GM12878 (cell line): ENCODE measurements around the gene ABCA3. TPM values are rescaled to one million over a fixed set of nuclear protein-coding genes. Genes with fewer than 3 reads are reported as not detected.

Source experiments
- CUX1 ChIP-seq: IDR thresholded peaks from 2 replicates; pipeline ENCODE4 v1.6.1; 2012; ENCODE audit warnings: improper control_type of control experiment, low read depth, low read length; ENCODE audit not compliant: insufficient replicate concordance
- E4F1 ChIP-seq: fragments of 450-650 bp; IDR thresholded peaks from 2 replicates; pipeline ENCODE4 v1.6.1; 2018; ENCODE audit warnings: borderline replicate concordance, mild to moderate bottlenecking; ENCODE audit not compliant: partially characterized antibody
- ELK1 ChIP-seq: IDR thresholded peaks from 2 replicates; pipeline ENCODE4 v1.6.1; 2012; ENCODE audit warnings: low read depth, low read length, improper control_type of control experiment
- FOS ChIP-seq: IDR thresholded peaks from 3 replicates; pipeline ENCODE4 v1.6.1; 2011; ENCODE audit warnings: borderline replicate concordance; ENCODE audit not compliant: insufficient read length; ENCODE audit errors: extremely low read depth
- LARP7 ChIP-seq: fragments of 450-650 bp; IDR thresholded peaks from 2 replicates; pipeline ENCODE4 v1.6.1; 2017; ENCODE audit warnings: mild to moderate bottlenecking
- NFYA ChIP-seq: IDR thresholded peaks from 2 replicates; pipeline ENCODE4 v1.6.1; 2011; ENCODE audit warnings: low read depth, mild to moderate bottlenecking, low read length, improper control_type of control experiment, borderline replicate concordance
- PRDM15 ChIP-seq: fragments of 450-650 bp; formaldehyde crosslinking; IDR thresholded peaks from 2 replicates; pipeline ENCODE4 v1.4.0; 2020; ENCODE audit warnings: mild to moderate bottlenecking, moderate library complexity
- ZBED1 ChIP-seq: IDR thresholded peaks from 2 replicates; pipeline ENCODE4 v1.6.1; 2016; ENCODE audit warnings: borderline replicate concordance
- ZBTB40 ChIP-seq: fragments of 450-650 bp; IDR thresholded peaks from 2 replicates; pipeline ENCODE4 v1.6.1; 2016; ENCODE audit warnings: mild to moderate bottlenecking, moderate library complexity, borderline replicate concordance
- polyA plus RNA-seq, 11 experiments: library from polyadenylated mRNA; depleted of rRNA in 4 of 11; unstranded in 6 of 11; stranded (reverse) in 5 of 11; fragments of >200 nt; fragmentation: Nextera tagmentation in 4 of 11; fragmentation: Illumina TruSeq in 1 of 11; extraction: Ambion mirVana in 4 of 11; extraction: Trizol in 1 of 11; gene quantifications; 1 replicate in 1 of 11; 2 replicates in 10 of 11; pipeline versions ENCODE4 v1.2.1 to v1.2.3, GENCODE V29; 2011 to 2016; ENCODE audit warnings: inconsistent platforms in 2 of 11, missing spikeins in 2 of 11, low read depth in 1 of 11
- total RNA-seq, 4 experiments: library from RNA; depleted of rRNA in 3 of 4; stranded (reverse); fragments of >200 nt in 3 of 4; fragmentation: Illumina TruSeq in 1 of 4; extraction: Trizol in 1 of 4; gene quantifications; 2 replicates each; pipeline versions ENCODE4 v1.2.1 to v1.2.3, GENCODE V29; 2013 to 2021

Gene ABCA3
- total and polyA plus RNA-seq, 10 of the 15 experiments (the other 5 are each of a cell fraction or from before 2014, with no cell fraction given) = 0.71 to 17.6 (median 6.7) TPM

- TF ChIP-seq PRDM15 (CRISPR knock-in tag) (no peak), CUX1 (no peak), ZBED1 (no peak), LARP7 (no peak), ZBTB40 (no peak), ELK1 (no peak), NFYA (no peak), E4F1 (no peak), FOS (no peak)
Observed at GRCh38 chr16:2388139-2388874, 47.8 kb upstream of the ABCA3 start (continued).
